Adipocyte (in vitro differentiated cells): ENCODE measurements around the gene FOXR1.
"Not testable (repeated sequence)": the region's sequence is repeated elsewhere in the genome, so short reads cannot be mapped to it uniquely, and the experiment has no call there.

Source experiments
- DNase-seq: peaks from one replicate; pipeline ENCODE4 v3.0.0-alpha.2; 2015; ENCODE audit warnings: low read depth
- H3K27me3 ChIP-seq: replicated peaks from 2 replicates; pipeline ENCODE4 v1.7.0; 2013; ENCODE audit warnings: mild to moderate bottlenecking, low read length, moderate library complexity; ENCODE audit not compliant: control insufficient read depth, insufficient read depth
- H3K36me3 ChIP-seq: 2 replicates; pipeline ENCODE4 v1.7.0; 2013; ENCODE audit warnings: low read length, mild to moderate bottlenecking, moderate library complexity; ENCODE audit not compliant: control insufficient read depth, insufficient read depth, severe bottlenecking
- H3K4me1 ChIP-seq: 2 replicates; pipeline ENCODE4 v1.7.0; 2013; ENCODE audit warnings: mild to moderate bottlenecking, low read length, moderate library complexity; ENCODE audit not compliant: control insufficient read depth, insufficient read depth
- H3K4me3 ChIP-seq: 2 replicates; pipeline ENCODE4 v1.7.0; 2013; ENCODE audit warnings: mild to moderate bottlenecking, low read length, moderate library complexity
- H3K9ac ChIP-seq: 2 replicates; pipeline ENCODE4 v1.7.0; 2013; ENCODE audit warnings: mild to moderate bottlenecking, low read length, moderate library complexity
- H3K9me3 ChIP-seq: 2 replicates; pipeline ENCODE4 v1.7.0; 2013; ENCODE audit warnings: mild to moderate bottlenecking, low read length, moderate library complexity; ENCODE audit not compliant: control insufficient read depth

The FOXR1 gene

GRCh38 chr11:118956094-118956846 lies 15.3 kb upstream of the FOXR1 start, which contains the start of gene UPK2:
TSS of gene UPK2 (plus strand) at chr11:118956298. CDS start at chr11:118956351, 53 bp downstream.
- DNase-seq = peak; percentile 95
- Histone ChIP-seq H3K9ac (no peak within 1 kb of the TSS), H3K4me1 (no peaks in the 10 kb centered on the region), H3K36me3 (no peaks in the 10 kb centered on the region), H3K4me3 (no peak within 1 kb of the TSS), H3K9me3 (no peaks in the 10 kb centered on the region), H3K27me3 (peaks cover 69% of the 10 kb centered on the region)

GRCh38 chr11:118956847-118957469 lies 14.6 kb upstream of the FOXR1 start:
- Histone ChIP-seq H3K27me3 (peaks cover 71% of the 10 kb centered on the region), H3K4me3 (no peak overlapping the region), H3K9me3 (no peaks in the 10 kb centered on the region), H3K36me3 (no peaks in the 10 kb centered on the region), H3K4me1 (no peaks in the 10 kb centered on the region), H3K9ac (no peak overlapping the region)
- DNase-seq = no peak

- Histone ChIP-seq H3K4me1 (no peaks in the 10 kb centered on the region), H3K4me3 (no peak overlapping the region), H3K9me3 (no peaks in the 10 kb centered on the region), H3K36me3 (no peaks in the 10 kb centered on the region), H3K27me3 (peaks cover 70% of the 10 kb centered on the region), H3K9ac (no peak overlapping the region)
- no peak for DNase-seq
These were observed 14.0 kb upstream of the FOXR1 start for GRCh38 chr11:118957549-118957948.

GRCh38 chr11:118957968-118958367 lies 13.6 kb upstream of the FOXR1 start:
- no peaks in the 10 kb centered on the region for H3K4me1 ChIP-seq
- no peaks in the 10 kb centered on the region for H3K9me3 ChIP-seq
- DNase-seq = no peak
- H3K36me3 ChIP-seq = no peaks in the 10 kb centered on the region
- H3K27me3 ChIP-seq = peaks cover 66% of the 10 kb centered on the region
- H3K4me3 ChIP-seq = no peak overlapping the region
- H3K9ac ChIP-seq = no peak overlapping the region

- no peaks in the 10 kb centered on the region for H3K9me3 ChIP-seq
- H3K36me3 ChIP-seq = no peaks in the 10 kb centered on the region
- no peak overlapping the region for H3K9ac ChIP-seq
- no peak overlapping the region for H3K4me3 ChIP-seq
- no peak for DNase-seq
- no peaks in the 10 kb centered on the region for H3K4me1 ChIP-seq
- peaks cover 61% of the 10 kb centered on the region for H3K27me3 ChIP-seq
These were observed 13.0 kb upstream of the FOXR1 start for GRCh38 chr11:118958577-118958976.

GRCh38 chr11:118961189-118961588 lies 10.4 kb upstream of the FOXR1 start:
- H3K4me3 ChIP-seq = no peak overlapping the region
- H3K27me3 ChIP-seq = peaks cover 41% of the 10 kb centered on the region
- no peaks in the 10 kb centered on the region for H3K36me3 ChIP-seq
- H3K9me3 ChIP-seq = no peaks in the 10 kb centered on the region
- H3K9ac ChIP-seq = no peak overlapping the region
- no peaks in the 10 kb centered on the region for H3K4me1 ChIP-seq
- no peak for DNase-seq

- no peaks in the 10 kb centered on the region for H3K9me3 ChIP-seq
- no peaks in the 10 kb centered on the region for H3K36me3 ChIP-seq
- no peaks in the 10 kb centered on the region for H3K4me1 ChIP-seq
- DNase-seq = no peak
- no peak overlapping the region for H3K9ac ChIP-seq
- H3K27me3 ChIP-seq = peaks cover 41% of the 10 kb centered on the region
- no peak overlapping the region for H3K4me3 ChIP-seq
These were observed 10.0 kb upstream of the FOXR1 start for GRCh38 chr11:118961591-118961990.

- not testable (repeated sequence) for H3K9ac ChIP-seq, H3K4me1 ChIP-seq, H3K4me3 ChIP-seq, DNase-seq, H3K9me3 ChIP-seq, H3K36me3 ChIP-seq
- H3K27me3 ChIP-seq = peaks cover 14% of the 10 kb centered on the region
These were observed 2.1 kb upstream of the FOXR1 start for GRCh38 chr11:118969508-118969907.

- H3K9ac ChIP-seq = no peak overlapping the region
- no peaks in the 10 kb centered on the region for H3K9me3 ChIP-seq
- H3K4me1 ChIP-seq = no peaks in the 10 kb centered on the region
- no peaks in the 10 kb centered on the region for H3K36me3 ChIP-seq
- no peak for DNase-seq
- H3K4me3 ChIP-seq = no peak overlapping the region
- peaks cover 32% of the 10 kb centered on the region for H3K27me3 ChIP-seq
These were observed 2.4 kb downstream of the FOXR1 start for GRCh38 chr11:118973985-118974384.

GRCh38 chr11:118975771-118976709 lies 4.5 kb downstream of the FOXR1 start:
- no peak for DNase-seq
- H3K9me3 ChIP-seq = no peaks in the 10 kb centered on the region
- H3K9ac ChIP-seq = no peak overlapping the region
- peaks cover 8% of the 10 kb centered on the region for H3K4me1 ChIP-seq
- no peak overlapping the region for H3K4me3 ChIP-seq
- peaks cover 43% of the 10 kb centered on the region for H3K27me3 ChIP-seq
- H3K36me3 ChIP-seq = no peaks in the 10 kb centered on the region

GRCh38 chr11:118979434-118979833 lies 7.9 kb downstream of the FOXR1 start:
- DNase-seq = no peak
- Histone ChIP-seq H3K4me1 (peaks cover 8% of the 10 kb centered on the region), H3K9ac (no peak overlapping the region), H3K9me3 (no peaks in the 10 kb centered on the region), H3K27me3 (peaks cover 36% of the 10 kb centered on the region), H3K36me3 (no peaks in the 10 kb centered on the region), H3K4me3 (no peak overlapping the region)
